ENCODE measurements around the gene DIDO1.
"Not testable (repeated sequence)": the region's sequence is repeated elsewhere in the genome, so short reads cannot be mapped to it uniquely, and the experiment has no call there.

DNA sequence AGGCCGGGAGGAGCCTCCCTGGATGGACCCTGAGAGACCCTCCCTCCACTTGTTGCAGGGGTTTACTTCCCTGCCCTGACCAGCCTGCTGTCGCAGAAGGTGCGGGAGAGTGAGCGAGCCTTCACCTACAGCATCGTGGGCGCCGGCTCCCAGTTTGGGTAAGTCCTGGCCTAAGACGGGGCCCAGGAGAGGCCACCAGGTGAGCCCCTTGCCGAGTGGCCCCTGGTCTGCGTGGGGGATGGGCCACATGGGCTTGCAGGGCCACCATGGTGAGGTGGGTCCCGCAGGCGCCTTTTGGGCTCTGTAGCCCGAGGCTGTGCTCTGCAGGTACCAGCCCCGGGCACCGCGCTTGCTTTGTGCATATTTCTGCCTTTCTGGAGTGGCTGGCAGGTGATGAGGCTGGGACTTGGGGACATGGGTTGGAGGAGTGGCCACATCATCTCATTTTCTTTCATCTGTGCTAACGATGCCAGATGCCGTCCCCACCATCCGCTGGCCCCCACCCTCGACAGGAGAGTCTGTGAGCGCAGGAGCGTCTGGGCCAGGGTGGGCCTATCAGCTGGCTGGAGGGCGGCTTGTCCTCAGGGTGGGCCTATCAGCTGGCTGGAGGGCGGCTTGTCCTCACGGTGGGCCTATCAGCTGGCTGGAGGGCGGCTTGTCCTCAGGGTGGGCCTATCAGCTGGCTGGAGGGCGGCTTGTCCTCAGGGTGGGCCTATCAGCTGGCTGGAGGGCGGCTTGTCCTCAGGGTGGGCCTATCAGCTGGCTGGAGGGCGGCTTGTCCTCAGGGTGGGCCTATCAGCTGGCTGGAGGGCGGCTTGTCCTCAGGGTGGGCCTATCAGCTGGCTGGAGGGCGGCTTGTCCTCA, 34.4 kb upstream of the DIDO1 start:
- TF ChIP-seq CTCF (IDR thresholded peaks at IDR 0.05); POLR2A (IDR thresholded peaks at IDR 0.05); POLR2AphosphoS5 (IDR thresholded peaks at IDR 0.05; ENCODE audit: insufficient read depth in 1 of 2, low read depth in 1 of 2): not testable (repeated sequence)

Measured in vagina (tissue), 2 donors.